SHP77 (cell line): Measurements from ENCODE around the gene XRCC1.
A peak's percentile ranks its signal among the peaks of the same experiment; 100 is the strongest.
"Not testable (repeated sequence)": the region's sequence is repeated elsewhere in the genome, so short reads cannot be mapped to it uniquely, and the experiment has no call there.

Experiments used
- DNase-seq, 2 experiments: peaks; one replicate each; lab custom pipeline; 2025; lab: John Stamatoyannopoulos, UW

XRCC1 gene

GRCh38 chr19:43575955-43576878 lies 890 bp upstream of the XRCC1 start:
- peak; percentile 24 to 26 for DNase-seq

DNA sequence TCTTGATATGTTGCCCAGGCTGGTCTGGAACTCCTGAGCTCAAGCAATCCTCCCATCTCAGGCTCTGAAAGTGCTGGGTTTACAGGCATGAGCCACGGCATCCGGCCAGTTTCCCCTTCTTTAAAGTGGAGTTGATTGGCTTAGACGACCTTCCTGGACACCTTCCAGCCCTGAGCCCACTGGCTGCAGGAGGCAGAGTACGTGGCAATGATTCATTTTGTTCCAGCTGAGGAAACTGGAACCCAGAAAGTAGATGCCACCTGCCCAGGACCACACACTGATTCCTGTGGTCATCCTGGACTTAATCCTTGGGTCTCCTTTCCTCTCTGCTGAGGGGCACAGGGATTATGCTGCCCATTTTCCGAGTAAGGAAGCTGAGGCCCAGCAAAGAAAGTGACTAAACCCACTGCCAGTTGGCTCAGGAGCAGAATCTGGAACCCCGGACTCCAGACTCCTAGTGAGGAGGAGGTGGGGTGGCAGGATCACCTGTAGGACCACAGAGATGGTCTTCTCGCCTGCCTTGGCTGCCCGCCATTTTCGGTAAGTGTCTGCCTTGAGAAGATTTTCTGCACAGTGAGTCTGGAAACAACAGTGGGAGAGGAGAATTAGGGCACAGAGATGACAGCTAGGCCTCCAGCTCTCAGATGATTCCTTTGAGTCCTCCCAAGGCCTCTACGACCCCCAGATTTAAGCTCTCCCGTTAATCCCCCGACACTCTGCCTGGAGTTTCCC lies 737 bp downstream of the XRCC1 start:
- DNase-seq: no peak

DNA sequence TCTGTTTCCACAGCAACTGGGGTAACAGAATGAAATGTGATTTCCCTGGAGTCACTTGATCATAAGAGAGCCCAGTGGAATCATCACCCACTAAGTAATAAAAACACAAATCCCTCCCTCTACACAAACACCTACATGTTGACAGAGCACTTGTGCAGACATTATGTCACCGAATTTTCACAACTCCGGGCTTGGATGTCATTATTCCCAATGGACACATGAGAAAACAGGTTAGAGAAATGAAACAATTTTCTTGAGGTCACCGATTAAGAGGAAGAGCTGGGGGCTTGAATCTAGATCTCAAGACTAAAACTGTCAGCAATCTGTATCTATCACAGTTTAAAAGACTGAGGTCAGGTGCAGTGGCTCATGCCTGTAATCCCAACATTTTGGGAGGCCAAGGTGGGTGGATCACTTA lies 3.1 kb downstream of the XRCC1 start:
- peak; percentile 24 to 44 for DNase-seq

DNA sequence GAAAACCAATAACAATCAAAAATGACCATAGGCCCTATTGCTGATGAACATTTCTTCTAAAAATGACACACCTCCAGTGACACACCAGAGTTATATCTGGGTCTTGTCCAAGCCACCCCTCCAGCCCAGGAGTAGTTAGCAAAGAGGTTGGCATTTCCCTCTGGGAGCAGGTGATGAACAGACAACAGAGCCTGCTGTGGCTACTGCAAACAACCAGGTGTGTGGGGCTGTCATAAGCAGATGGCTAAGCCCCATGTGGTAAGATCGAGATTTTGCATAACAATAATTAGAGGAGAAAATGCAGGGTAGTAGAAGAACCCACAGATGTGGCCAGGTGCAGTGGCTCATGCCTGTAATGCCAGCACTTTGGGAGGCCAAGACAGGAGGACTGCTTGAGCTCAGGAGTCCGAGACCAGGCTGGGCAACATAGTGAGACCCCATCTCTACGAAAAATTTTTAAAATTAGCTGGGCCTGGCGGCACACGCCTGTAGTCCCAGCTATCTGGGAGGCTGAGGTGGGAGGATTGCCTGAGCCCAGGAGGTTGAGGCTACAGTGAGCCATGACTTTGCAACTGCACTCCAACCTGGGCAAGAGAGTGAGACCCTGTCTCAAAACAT lies 5.0 kb downstream of the XRCC1 start:
- peak; percentile 73 for DNase-seq

GRCh38 chr19:43569657-43570056 lies 5.7 kb downstream of the XRCC1 start:
- DNase-seq: no peak

GRCh38 chr19:43564800-43565199 lies 10.5 kb downstream of the XRCC1 start:
- no peak for DNase-seq

- DNase-seq: no peak
Measured at GRCh38 chr19:43563816-43564457, 11.4 kb downstream of the XRCC1 start.

DNA sequence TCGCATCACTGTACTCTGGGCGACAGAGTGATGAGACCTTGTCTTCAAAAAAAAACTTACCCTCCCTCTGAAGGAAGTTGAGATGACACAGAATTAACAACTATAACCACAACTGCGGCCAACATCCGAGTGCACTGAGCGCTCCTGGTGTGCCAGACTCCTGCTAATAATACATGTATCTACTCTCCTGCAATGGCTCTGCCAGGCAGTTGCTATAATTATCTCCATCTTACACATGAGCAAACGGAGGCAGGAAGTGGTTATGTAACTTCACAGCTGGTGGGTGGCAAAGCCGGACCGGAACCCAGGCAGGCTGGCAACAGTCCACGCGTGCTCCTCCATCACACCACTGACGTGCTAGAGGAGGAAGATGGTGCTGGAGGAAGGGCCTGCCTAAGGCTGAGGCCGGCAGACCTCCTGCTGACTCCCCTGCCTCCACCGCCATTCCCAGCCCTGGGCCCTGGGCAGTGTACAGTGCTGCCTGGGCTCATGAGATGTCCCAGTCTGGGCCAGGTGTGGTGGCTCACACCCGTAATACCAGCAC lies 12.6 kb downstream of the XRCC1 start:
- DNase-seq: peak in 1 of 2 experiments; percentile 36

DNA sequence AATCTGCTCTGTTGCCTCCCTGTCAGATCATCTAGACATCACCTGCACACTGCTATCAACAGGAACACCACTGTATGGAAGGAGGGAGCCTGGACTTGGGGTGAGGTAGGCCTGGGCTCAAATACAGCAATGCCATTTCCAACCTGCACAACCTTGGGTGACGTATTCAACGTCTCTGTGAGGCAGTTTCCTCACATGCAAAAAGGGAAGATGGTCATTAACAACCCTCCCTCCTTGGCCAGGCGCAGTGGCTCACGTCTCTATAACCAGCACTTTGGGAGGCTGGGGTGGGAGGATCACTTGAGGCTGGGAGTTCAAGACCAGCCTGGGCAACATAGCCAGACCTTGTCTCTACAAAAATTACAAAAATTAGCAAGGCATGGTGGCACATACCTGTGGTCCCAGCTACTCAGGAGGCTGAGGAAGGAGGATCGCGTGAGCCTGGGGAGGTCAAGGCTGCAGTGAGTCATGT lies 13.1 kb downstream of the XRCC1 start:
- no peak for DNase-seq

DNA sequence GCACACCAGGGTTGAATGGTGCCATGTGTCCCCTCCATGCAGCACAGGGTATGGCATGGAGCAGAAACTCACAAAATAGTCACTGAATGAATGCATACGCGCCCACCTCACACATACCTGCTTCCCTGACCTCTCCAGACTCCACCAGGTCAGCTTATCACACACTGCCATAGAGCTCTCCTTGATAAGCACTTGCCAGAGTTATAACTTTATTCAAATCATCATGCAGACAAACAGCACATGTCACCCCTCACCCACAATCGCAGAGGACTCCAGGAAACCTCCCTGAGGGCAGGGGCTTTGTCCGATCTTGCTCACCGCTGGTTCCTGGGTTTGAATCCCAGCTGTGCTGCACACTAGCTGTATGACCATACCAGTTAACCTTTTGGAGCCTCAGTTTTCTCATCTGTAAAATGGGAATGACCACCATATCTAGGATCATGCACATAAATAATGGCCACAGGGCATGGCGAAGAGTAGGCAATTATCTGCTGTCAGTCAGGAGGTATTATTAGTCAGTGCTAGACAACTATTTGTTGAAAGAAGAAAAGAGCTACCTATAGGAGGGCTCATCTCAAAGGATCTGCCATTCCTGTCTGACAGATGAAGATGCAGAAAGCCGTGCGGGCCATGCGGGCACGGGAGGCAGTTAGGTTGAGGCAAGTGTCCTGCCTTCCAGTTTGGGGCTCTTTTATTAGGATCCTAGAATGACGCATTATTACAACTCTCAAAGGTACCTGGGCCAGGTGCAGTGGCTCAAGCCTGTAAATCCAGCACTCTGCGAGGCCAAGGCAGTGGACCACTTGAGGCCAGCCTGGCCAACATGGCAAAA lies 14.0 kb downstream of the XRCC1 start:
- DNase-seq: no peak

DNA sequence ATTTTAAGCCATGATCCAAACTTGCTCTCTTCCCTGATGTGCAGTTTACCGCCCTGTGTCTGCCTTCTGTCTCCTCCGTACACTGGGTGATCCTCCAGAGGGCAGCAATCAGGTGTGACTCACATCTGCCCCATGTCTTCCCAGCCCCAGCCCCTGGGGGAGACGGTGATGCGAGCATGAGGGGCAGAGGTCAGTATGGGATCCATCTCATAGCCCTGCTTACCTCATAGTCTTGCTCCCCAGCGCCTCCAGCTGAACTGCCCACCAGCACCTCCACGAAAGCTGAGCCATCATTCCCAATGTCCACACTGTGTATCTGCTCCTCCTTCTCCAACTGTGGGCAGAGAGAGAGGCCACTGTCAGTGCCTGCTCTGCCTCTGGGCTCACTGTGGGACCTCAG lies 14.6 kb downstream of the XRCC1 start:
- DNase-seq: no peak

- peak; percentile 61 to 69 for DNase-seq
Measured at GRCh38 chr19:43555185-43555770, 20.0 kb downstream of the XRCC1 start.

GRCh38 chr19:43554317-43554895 lies 20.9 kb downstream of the XRCC1 start:
- no peak for DNase-seq

GRCh38 chr19:43553656-43554055 lies 21.7 kb downstream of the XRCC1 start:
- DNase-seq: no peak

GRCh38 chr19:43552616-43553015 lies 22.7 kb downstream of the XRCC1 start:
- DNase-seq: no peak

GRCh38 chr19:43552198-43552450 lies 23.2 kb downstream of the XRCC1 start:
- DNase-seq: no peak

- DNase-seq: no peak
Measured at GRCh38 chr19:43551399-43552197, 23.7 kb downstream of the XRCC1 start.

- DNase-seq: no peak
Measured at GRCh38 chr19:43548706-43549105, 26.6 kb downstream of the XRCC1 start.

GRCh38 chr19:43547926-43548325 lies 27.4 kb downstream of the XRCC1 start:
- not testable (repeated sequence) for DNase-seq

DNA sequence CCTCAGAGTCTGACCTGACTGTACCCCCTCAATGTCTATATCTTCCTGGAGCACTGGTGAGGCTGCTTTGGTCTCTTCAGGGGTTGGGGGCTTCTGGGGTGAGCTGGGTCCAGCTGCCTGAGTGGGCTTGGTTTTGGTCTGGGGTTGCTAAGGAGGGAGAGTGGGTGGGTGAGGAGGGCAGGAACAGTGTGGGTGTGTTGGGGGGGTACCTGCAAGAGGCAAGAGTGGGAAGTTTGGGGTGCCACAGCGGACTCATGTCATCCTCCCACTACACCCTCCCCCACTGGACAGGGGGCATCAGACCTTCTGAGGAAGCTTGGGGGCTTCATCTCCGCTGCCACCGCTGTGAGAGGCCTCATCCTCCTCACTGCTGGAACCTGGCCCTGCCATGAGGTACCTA lies 28.7 kb downstream of the XRCC1 start:
- DNase-seq: no peak
